ENCODE data around the gene C10orf71.

Gene C10orf71

DNA sequence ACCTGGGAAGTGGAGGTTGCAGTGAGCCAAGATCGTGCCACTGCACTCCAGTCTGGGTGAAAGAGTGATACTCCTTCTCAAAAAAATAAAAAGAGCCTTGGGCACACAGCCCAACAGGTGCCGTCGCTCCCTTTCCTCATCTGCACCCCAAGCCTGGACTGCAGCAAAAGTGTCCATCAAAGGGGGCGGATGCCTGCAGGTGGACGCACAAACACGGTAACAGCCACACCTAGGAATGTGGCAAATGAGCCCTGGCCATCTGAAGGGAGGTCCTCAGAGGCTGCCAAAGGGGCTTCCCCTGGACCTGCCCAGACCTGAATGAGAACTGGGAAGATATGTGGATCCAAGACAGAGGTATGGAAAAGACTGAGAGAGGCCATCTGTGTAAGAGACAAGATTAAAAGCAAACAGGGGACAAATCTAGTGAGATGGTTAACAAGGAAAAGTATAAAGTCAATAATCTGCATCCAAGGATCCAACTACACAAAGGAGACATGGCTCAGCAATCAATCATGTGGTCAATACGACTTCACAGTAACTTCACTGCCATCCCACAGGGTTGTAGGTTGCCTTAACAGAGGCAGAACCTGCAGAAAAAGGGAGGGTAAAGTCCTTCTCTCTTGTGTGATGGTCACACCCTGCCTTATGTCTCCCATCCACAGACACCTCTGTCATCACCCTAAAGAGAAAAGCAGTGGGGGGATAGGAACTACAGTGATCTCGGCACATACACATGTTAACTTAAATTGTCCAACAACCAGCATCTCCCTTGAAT, 71.5 kb downstream of the C10orf71 start:
- no peak overlapping the region for H3K4me3 ChIP-seq (ENCODE audit: low read depth, low read length)
- TF ChIP-seq, protein P1, sequence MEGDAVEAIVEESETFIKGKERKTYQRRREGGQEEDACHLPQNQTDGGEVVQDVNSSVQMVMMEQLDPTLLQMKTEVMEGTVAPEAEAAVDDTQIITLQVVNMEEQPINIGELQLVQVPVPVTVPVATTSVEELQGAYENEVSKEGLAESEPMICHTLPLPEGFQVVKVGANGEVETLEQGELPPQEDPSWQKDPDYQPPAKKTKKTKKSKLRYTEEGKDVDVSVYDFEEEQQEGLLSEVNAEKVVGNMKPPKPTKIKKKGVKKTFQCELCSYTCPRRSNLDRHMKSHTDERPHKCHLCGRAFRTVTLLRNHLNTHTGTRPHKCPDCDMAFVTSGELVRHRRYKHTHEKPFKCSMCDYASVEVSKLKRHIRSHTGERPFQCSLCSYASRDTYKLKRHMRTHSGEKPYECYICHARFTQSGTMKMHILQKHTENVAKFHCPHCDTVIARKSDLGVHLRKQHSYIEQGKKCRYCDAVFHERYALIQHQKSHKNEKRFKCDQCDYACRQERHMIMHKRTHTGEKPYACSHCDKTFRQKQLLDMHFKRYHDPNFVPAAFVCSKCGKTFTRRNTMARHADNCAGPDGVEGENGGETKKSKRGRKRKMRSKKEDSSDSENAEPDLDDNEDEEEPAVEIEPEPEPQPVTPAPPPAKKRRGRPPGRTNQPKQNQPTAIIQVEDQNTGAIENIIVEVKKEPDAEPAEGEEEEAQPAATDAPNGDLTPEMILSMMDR (IDR thresholded peaks at IDR 0.05; ENCODE audit: low read depth, low read length, missing control alignments) = no peak
- no peak for DNase-seq (ENCODE audit: low read depth)

DNA sequence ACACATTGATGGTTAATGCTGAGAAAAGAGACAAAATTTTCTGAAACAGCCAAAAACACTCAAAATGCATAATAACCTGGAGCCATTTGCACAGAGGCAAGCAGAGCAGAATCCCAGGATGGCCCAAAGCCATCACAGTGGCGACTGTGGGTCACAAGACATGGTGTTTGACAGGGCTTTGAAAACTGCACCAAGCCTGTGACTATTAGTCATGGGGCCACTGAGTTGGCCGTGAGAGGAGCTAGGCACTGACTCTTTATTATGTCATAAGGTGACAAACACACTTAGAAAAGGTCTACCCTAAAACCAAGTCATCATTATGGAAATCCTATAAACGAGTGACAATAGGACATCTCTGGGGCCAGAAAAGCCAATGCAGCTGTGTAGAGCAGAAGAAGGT, 73.0 kb downstream of the C10orf71 start:
- TF ChIP-seq, protein P1 (IDR thresholded peaks at IDR 0.05; ENCODE audit: low read depth, low read length, missing control alignments) = no peak
- no peak for DNase-seq (ENCODE audit: low read depth)

DNA sequence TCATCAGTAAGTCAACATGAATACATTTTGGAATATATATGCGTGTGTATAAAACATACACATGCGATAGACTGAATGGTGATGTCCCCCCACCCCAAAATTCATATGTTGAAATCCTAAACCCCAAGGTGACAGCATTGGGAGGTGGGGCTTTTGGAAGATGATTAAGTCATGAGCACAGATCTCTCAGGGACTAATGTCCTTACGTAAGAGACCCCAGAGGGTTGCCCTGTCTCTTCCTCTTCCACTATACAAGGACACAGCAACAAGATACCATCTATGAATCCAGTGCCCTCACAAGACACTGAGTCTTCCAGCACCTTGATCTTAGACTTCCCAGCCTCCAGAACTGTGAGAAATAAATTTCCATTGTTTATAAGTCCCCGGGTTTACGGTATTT, 74.4 kb downstream of the C10orf71 start:
- TF ChIP-seq, protein P1 (IDR thresholded peaks at IDR 0.05; ENCODE audit: low read depth, low read length, missing control alignments) = no peak
- no peak for DNase-seq (ENCODE audit: low read depth)

More for the DNA sequence above, 73.0 kb downstream of the C10orf71 start:
- H3K4me3 ChIP-seq (ENCODE audit: low read depth, low read length) = no peak overlapping the region

DNA sequence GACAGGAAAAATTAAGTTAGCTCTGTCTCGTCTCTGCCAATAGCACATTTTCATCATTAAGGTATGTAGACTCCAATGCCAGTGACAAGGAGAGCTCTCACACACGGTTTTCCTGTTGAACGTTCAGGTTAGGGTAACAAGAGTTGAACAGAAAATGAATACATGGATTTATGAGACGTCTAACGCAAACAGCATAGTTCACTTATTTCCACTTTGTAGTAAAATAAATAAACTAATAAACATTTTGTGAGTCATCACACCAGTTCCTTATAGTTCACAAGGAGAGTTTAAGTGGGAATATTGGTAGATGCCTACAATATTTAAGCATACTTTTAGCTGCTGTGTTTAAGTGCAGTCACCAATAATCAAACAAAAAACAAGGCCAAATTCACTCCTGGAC, 75.8 kb downstream of the C10orf71 start:
- TF ChIP-seq, protein P1 (IDR thresholded peaks at IDR 0.05; ENCODE audit: low read depth, low read length, missing control alignments) = no peak
- H3K4me3 ChIP-seq (ENCODE audit: low read depth, low read length) = no peak overlapping the region
- DNase-seq (ENCODE audit: low read depth) = no peak

More for the DNA sequence above, 74.4 kb downstream of the C10orf71 start:
- no peak overlapping the region for H3K4me3 ChIP-seq (ENCODE audit: low read depth, low read length)

DNA sequence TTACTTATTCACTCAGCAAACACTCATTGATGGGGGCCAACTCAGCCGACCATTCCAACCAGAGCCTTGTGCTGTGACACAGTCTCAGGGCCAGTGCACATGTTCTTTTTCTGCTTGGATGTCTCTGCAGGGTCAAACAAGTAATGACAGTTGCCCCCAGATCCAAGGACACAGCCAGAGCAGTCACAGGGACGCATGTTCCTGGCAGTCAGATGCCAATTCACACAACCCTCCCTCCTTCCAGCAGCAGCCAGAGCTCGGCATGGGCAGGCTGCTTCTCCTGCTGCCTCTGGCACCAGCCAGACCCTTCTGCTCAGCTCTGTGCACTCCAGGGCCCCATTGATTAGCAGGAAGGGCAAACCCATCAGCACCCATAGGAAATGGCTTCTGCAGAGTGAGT, 76.6 kb downstream of the C10orf71 start:
- no peak for DNase-seq (ENCODE audit: low read depth)
- H3K4me3 ChIP-seq (ENCODE audit: low read depth, low read length) = no peak overlapping the region

More for the DNA sequence above, 76.6 kb downstream of the C10orf71 start:
- TF ChIP-seq, protein P1 (IDR thresholded peaks at IDR 0.05; ENCODE audit: low read depth, low read length, missing control alignments) = no peak
